Lung (tissue), 12 donors: ENCODE data around the gene DCDC2C. TPM values are rescaled to one million over a fixed set of nuclear protein-coding genes. Genes with fewer than 3 reads are reported as not detected.

ENCODE experiments used
- ATAC-seq: fragments of 200-7000 bp; cut with Tn5 transposase; one replicate; pipeline ENCODE4 v1.9.1; 2020; ENCODE audit warnings: moderate number of reproducible peaks; ENCODE audit not compliant: insufficient read depth, low FRiP score
- DNase-seq, 3 donors: peaks; one replicate each; pipeline ENCODE4 v3.0.0-alpha.2; 2013 to 2017
- H3K27ac ChIP-seq, 2 donors: one replicate each; pipeline ENCODE4 v1.5.1; 2013; ENCODE audit warnings: mild to moderate bottlenecking in 2 of 2, moderate library complexity in 2 of 2, control low read depth in 1 of 2, inconsistent platforms in 1 of 2, low read depth in 1 of 2, low read length in 1 of 2
- H3K27me3 ChIP-seq, 3 donors: one replicate each; pipeline ENCODE4 v1.5.1; 2013; ENCODE audit warnings: low read length in 2 of 3; ENCODE audit not compliant: control insufficient read depth in 3 of 3, insufficient read depth in 3 of 3
- H3K36me3 ChIP-seq, 4 donors: one replicate each; pipeline ENCODE4 v1.5.1; 2013; ENCODE audit warnings: low read length in 4 of 4, mild to moderate bottlenecking in 1 of 4, moderate library complexity in 1 of 4; ENCODE audit not compliant: control insufficient read depth in 4 of 4, insufficient read depth in 4 of 4
- H3K4me1 ChIP-seq, 5 donors: one replicate each; pipeline ENCODE4 v1.5.1; 2013; ENCODE audit warnings: low read length in 5 of 5, mild to moderate bottlenecking in 2 of 5, moderate library complexity in 1 of 5; ENCODE audit not compliant: control insufficient read depth in 5 of 5, insufficient read depth in 5 of 5
- H3K4me3 ChIP-seq: one replicate; pipeline ENCODE4 v1.5.1; 2013; ENCODE audit warnings: mild to moderate bottlenecking, control low read depth, moderate library complexity
- H3K9ac ChIP-seq, 2 donors: one replicate each; pipeline ENCODE4 v1.5.1; 2013; ENCODE audit warnings: low read length in 2 of 2, control low read depth in 1 of 2; ENCODE audit not compliant: insufficient read depth in 1 of 2
- H3K9me3 ChIP-seq, 4 donors: one replicate each; pipeline ENCODE4 v1.5.1; 2013; ENCODE audit warnings: low read length in 3 of 4, mild to moderate bottlenecking in 1 of 4, moderate library complexity in 1 of 4; ENCODE audit not compliant: control insufficient read depth in 4 of 4, insufficient read depth in 3 of 4
- CTCF ChIP-seq: IDR thresholded peaks from 2 replicates; pipeline ENCODE4 v1.5.1; 2012; ENCODE audit warnings: mild to moderate bottlenecking; ENCODE audit errors: control extremely low read depth, extremely low read depth
- WGBS, 2 donors: extraction: QIAGEN DNeasy Blood & Tissue Kit; methylation state at CpG; one replicate each; pipeline ENCODE4 v1.1.7; 2013; 5-methylcytosine and 5-hydroxymethylcytosine counted together
- polyA plus RNA-seq, 2 donors: library from polyadenylated mRNA; stranded (reverse); fragments of 200-250 nt; gene quantifications; one replicate each; pipeline ENCODE4 v1.2.1, GENCODE V29; 2013
- total RNA-seq, 2 donors: library from RNA; depleted of rRNA in 1 of 2; stranded (reverse); fragments of >200 nt in 1 of 2; gene quantifications; one replicate each; pipeline ENCODE4 v1.2.1, GENCODE V29; 2014 to 2021
- donor health status: control.
- donor health status: control.
- donor health status: Bipolar disorder and iron deficiency.
- donor health status: healthy.
- donor health status: DM: yes; HTN: yes; CAD: no.

Gene DCDC2C
- total and polyA plus RNA-seq, 4 donors, result 0.37 TPM; not detected in 3

- H3K27ac ChIP-seq, result no peak overlapping the region
- no peak for TF ChIP-seq CTCF
- no peak overlapping the region for H3K4me3 ChIP-seq
- DNase-seq, result no peak
- no peak overlapping the region for H3K9ac ChIP-seq
- ATAC-seq, result no peak
- H3K9me3 ChIP-seq, result no peaks in the 10 kb centered on the region
- 86 to 88% methylated on average over 23 of the region's 23 CpGs for WGBS, 2 donors
- H3K4me1 ChIP-seq, result no peaks in the 10 kb centered on the region
- H3K27me3 ChIP-seq, result no peaks in the 10 kb centered on the region
- no peaks in the 10 kb centered on the region for H3K36me3 ChIP-seq
These were observed 23.6 kb upstream of the DCDC2C start for GRCh38 chr2:3679616-3680393.

GRCh38 chr2:3680548-3681345 lies 22.6 kb upstream of the DCDC2C start:
- no peak overlapping the region for H3K9ac ChIP-seq
- TF ChIP-seq CTCF, result no peak
- H3K4me1 ChIP-seq, result no peaks in the 10 kb centered on the region
- H3K27ac ChIP-seq, result no peak overlapping the region
- WGBS, 2 donors, result 90 to 92% methylated on average over 18 of the region's 18 CpGs
- H3K9me3 ChIP-seq, result no peaks in the 10 kb centered on the region
- H3K36me3 ChIP-seq, result no peaks in the 10 kb centered on the region
- ATAC-seq (no peak), DNase-seq (no peak)
- no peak overlapping the region for H3K4me3 ChIP-seq
- no peaks in the 10 kb centered on the region for H3K27me3 ChIP-seq

GRCh38 chr2:3681625-3682024 lies 21.8 kb upstream of the DCDC2C start:
- no peak overlapping the region for H3K4me3 ChIP-seq
- H3K36me3 ChIP-seq, result no peaks in the 10 kb centered on the region
- no peaks in the 10 kb centered on the region for H3K27me3 ChIP-seq
- DNase-seq, result no peak
- no peak overlapping the region for H3K9ac ChIP-seq
- no peak for ATAC-seq
- WGBS, 2 donors, result 91 to 93% methylated on average over 5 of the region's 5 CpGs
- H3K27ac ChIP-seq, result no peak overlapping the region
- no peaks in the 10 kb centered on the region for H3K9me3 ChIP-seq
- no peak for TF ChIP-seq CTCF
- H3K4me1 ChIP-seq, result no peaks in the 10 kb centered on the region
